BJ (cell line): ENCODE results near the gene DACT2. TPM values are rescaled to one million over a fixed set of nuclear protein-coding genes. Genes with fewer than 3 reads are reported as not detected.

ENCODE experiments used
- CTCF ChIA-PET: fragments of 350-600 bp; formaldehyde crosslinking; extraction: SDS; loops from one replicate; lab custom pipeline; 2021; ENCODE audit warnings: antibody characterized with exemption, inconsistent platforms; lab: Yijun Ruan, JAX
- POLR2A ChIA-PET: fragments of 300-600 bp; sonication (Branson Sonifier 250); formaldehyde crosslinking; extraction: SDS; loops from one replicate; lab custom pipeline; 2021; ENCODE audit warnings: antibody characterized with exemption; lab: Charles Lee
- DNase-seq: peaks from one replicate; pipeline ENCODE4 v3.0.0-alpha.2; 2011; ENCODE audit warnings: low read depth
- H3K27me3 ChIP-seq: 2 replicates; pipeline ENCODE4 v1.6.0; 2011; ENCODE audit warnings: low read length; ENCODE audit not compliant: control insufficient read depth, insufficient read depth
- H3K36me3 ChIP-seq: 2 replicates; pipeline ENCODE4 v1.5.1; 2011; ENCODE audit warnings: low read length; ENCODE audit not compliant: control insufficient read depth, insufficient read depth
- H3K4me3 ChIP-seq: 2 replicates; pipeline ENCODE4 v1.5.1; 2011; ENCODE audit warnings: low read depth, mild to moderate bottlenecking, control low read depth, low read length
- CTCF ChIP-seq: IDR thresholded peaks from 2 replicates; pipeline ENCODE4 v1.5.1; 2011; ENCODE audit warnings: low read depth, mild to moderate bottlenecking, control low read depth, inconsistent platforms, low read length, moderate library complexity; ENCODE audit not compliant: insufficient read depth
- polyA plus RNA-seq: library from polyadenylated mRNA; depleted of rRNA; stranded (reverse); fragments of >200 nt; gene quantifications from 2 replicates; pipeline ENCODE4 v1.2.3, GENCODE V29; 2011

DACT2 gene
- polyA plus RNA-seq, 1 experiment = not detected

- ChIA-PET POLR2A (no interaction called here), CTCF (no interaction called here)
- H3K36me3 ChIP-seq = no peaks in the 10 kb centered on the region
- TF ChIP-seq CTCF = no peak
- DNase-seq = no peak
- no peak overlapping the region for H3K4me3 ChIP-seq
- H3K27me3 ChIP-seq = no peaks in the 10 kb centered on the region
Observed at GRCh38 chr6:168332020-168332419, 12.4 kb upstream of the DACT2 start.

GRCh38 chr6:168331058-168331457 is 11.5 kb upstream of the DACT2 start:
- Histone ChIP-seq H3K27me3 (no peaks in the 10 kb centered on the region), H3K4me3 (no peak overlapping the region), H3K36me3 (no peaks in the 10 kb centered on the region)
- ChIA-PET CTCF (no interaction called here), POLR2A (no interaction called here)
- DNase-seq = no peak
- no peak for TF ChIP-seq CTCF

GRCh38 chr6:168330403-168330802 is 10.8 kb upstream of the DACT2 start:
- no peak for DNase-seq
- H3K27me3 ChIP-seq = no peaks in the 10 kb centered on the region
- POLR2A ChIA-PET = no interaction called here
- H3K36me3 ChIP-seq = no peaks in the 10 kb centered on the region
- TF ChIP-seq CTCF = no peak
- CTCF ChIA-PET = no interaction called here
- H3K4me3 ChIP-seq = no peak overlapping the region

- ChIA-PET POLR2A (no interaction called here), CTCF (no interaction called here)
- Histone ChIP-seq H3K36me3 (no peaks in the 10 kb centered on the region), H3K4me3 (no peak overlapping the region), H3K27me3 (no peaks in the 10 kb centered on the region)
- DNase-seq = no peak
- no peak for TF ChIP-seq CTCF
Observed at GRCh38 chr6:168328086-168328485, 8.5 kb upstream of the DACT2 start.

- DNase-seq = no peak
- H3K27me3 ChIP-seq = no peaks in the 10 kb centered on the region
- no peak for TF ChIP-seq CTCF
- H3K4me3 ChIP-seq = no peak overlapping the region
- POLR2A ChIA-PET = no interaction called here
- CTCF ChIA-PET = no interaction called here
- no peaks in the 10 kb centered on the region for H3K36me3 ChIP-seq
Observed at GRCh38 chr6:168326294-168327261, 7.0 kb upstream of the DACT2 start.
